CD8-positive, alpha-beta memory T cell (primary cell): ENCODE results near the gene DOHH. TPM values are rescaled to one million over a fixed set of nuclear protein-coding genes. Genes with fewer than 3 reads are reported as not detected.

Experiments
- CTCF ChIA-PET: fragments of 350-600 bp; sonication (Branson Sonifier 250); formaldehyde crosslinking; loops from one replicate; lab custom pipeline; 2021; ENCODE audit warnings: antibody characterized with exemption; lab: Charles Lee
- POLR2A ChIA-PET: fragments of 350-600 bp; sonication (Branson Sonifier 250); formaldehyde crosslinking; loops from one replicate; lab custom pipeline; 2021; ENCODE audit warnings: antibody characterized with exemption; lab: Charles Lee
- DNase-seq, 5 donors: peaks; one replicate each; pipeline versions ENCODE4 v3.0.0 to v3.0.0-alpha.2; 2020 to 2022; ENCODE audit warnings: mixed read lengths in 1 of 5
- H3K27ac ChIP-seq: one replicate; pipeline ENCODE4 v1.7.0; 2013; ENCODE audit warnings: low read depth, mild to moderate bottlenecking, low read length, moderate library complexity
- H3K27me3 ChIP-seq: 2 replicates; pipeline ENCODE4 v1.7.0; 2013; ENCODE audit warnings: low read length, mild to moderate bottlenecking; ENCODE audit not compliant: insufficient read depth, poor library complexity, severe bottlenecking
- H3K36me3 ChIP-seq: 2 replicates; pipeline ENCODE4 v1.7.0; 2013; ENCODE audit warnings: mild to moderate bottlenecking, low read length, moderate library complexity; ENCODE audit not compliant: insufficient read depth
- H3K4me1 ChIP-seq: 2 replicates; pipeline ENCODE4 v1.7.0; 2013; ENCODE audit warnings: mild to moderate bottlenecking, low read length, moderate library complexity; ENCODE audit not compliant: insufficient read depth
- H3K4me3 ChIP-seq: 2 replicates; pipeline ENCODE4 v1.7.0; 2013; ENCODE audit warnings: mild to moderate bottlenecking, low read length
- H3K9me3 ChIP-seq: 2 replicates; pipeline ENCODE4 v1.7.0; 2013; ENCODE audit warnings: mild to moderate bottlenecking, low read length
- H3K27ac Mint-ChIP-seq, 8 donors: one replicate each; pipeline ENCODE4 v1.8.0; 2020 to 2021; ENCODE audit warnings: mixed read lengths in 8 of 8, mild to moderate bottlenecking in 6 of 8, inconsistent platforms in 3 of 8, moderate library complexity in 3 of 8
- H3K27me3 Mint-ChIP-seq, 2 donors: one replicate each; pipeline ENCODE4 v1.8.0; 2020 to 2021; ENCODE audit warnings: mixed read lengths in 2 of 2, mild to moderate bottlenecking in 1 of 2, moderate library complexity in 1 of 2
- H3K36me3 Mint-ChIP-seq, 3 donors: one replicate each; pipeline ENCODE4 v1.8.0; 2020 to 2021; ENCODE audit warnings: mixed read lengths in 3 of 3, inconsistent platforms in 1 of 3, mild to moderate bottlenecking in 1 of 3
- H3K4me1 Mint-ChIP-seq, 3 donors: one replicate each; pipeline ENCODE4 v1.8.0; 2020 to 2021; ENCODE audit warnings: mixed read lengths in 3 of 3, inconsistent platforms in 1 of 3, mild to moderate bottlenecking in 1 of 3
- H3K4me3 Mint-ChIP-seq, 7 donors: one replicate each; pipeline ENCODE4 v1.8.0; 2020 to 2021; ENCODE audit warnings: mixed read lengths in 7 of 7, mild to moderate bottlenecking in 6 of 7, moderate library complexity in 4 of 7, inconsistent platforms in 2 of 7
- H3K9me3 Mint-ChIP-seq, 5 donors: one replicate each; pipeline ENCODE4 v1.8.0; 2020 to 2022; ENCODE audit warnings: mixed read lengths in 5 of 5, mild to moderate bottlenecking in 3 of 5, moderate library complexity in 2 of 5, inconsistent platforms in 1 of 5
- polyA plus RNA-seq: library from polyadenylated mRNA; unstranded; fragments of 300-500 nt; fragmentation: Illumina TruSeq; gene quantifications from one replicate; pipeline ENCODE4 v1.2.3, GENCODE V29; 2021
- total RNA-seq, 2 experiments: library from RNA; stranded (reverse); gene quantifications; one replicate each; pipeline ENCODE4 v1.2.3, GENCODE V29; 2021

DOHH gene
- total and polyA plus RNA-seq, 3 experiments from 2014 or later: 14.0 to 21.4 (median 21.3) TPM

DNA sequence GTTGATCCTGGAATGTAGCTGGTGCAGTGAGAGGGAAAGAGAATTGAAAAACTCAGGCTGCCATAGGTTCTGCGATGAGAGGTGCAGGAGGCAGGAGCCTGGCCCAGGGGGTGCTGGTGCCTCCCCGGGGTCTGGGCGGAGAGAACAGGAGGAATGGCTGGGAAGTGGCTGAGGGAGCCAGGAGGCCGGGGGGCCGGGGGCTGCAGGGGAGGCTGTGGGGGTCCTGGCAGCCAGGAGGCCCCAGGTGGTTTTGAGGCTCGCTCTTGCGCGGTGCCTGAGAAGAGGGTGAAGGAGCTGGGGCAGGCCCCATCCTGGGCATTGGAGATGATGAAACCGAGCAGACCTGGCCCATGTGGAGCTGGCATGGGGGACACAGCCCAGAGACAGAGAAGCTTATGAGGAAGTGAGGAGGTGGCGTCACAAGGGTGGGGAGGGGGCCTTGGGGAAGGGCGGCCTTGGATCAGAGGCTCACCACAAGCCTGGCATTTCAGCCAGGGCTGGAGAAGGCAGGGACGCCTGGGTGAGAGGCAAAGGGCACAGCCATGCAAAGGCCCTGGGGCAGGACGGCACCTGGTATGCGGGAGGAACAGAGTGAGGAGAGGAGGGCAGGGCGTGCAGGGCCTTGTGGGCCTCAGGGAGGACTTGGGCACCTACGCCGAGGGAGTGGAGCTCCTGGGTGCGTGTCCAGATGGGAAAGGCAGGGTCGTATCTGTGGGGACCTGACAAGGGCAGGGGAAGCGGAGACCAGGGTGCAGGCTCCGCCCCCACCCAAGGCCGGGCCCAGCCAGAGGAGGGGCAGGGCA is 37.2 kb upstream of the DOHH start:
- H3K9me3 ChIP-seq: no peaks in the 10 kb centered on the region
- H3K27ac ChIP-seq: no peak overlapping the region
- Mint-ChIP-seq H3K36me3 (peaks cover 0 to 46% (median 3%) of the 10 kb centered on the region in 3 donors), H3K27ac (peak overlapping the region in 1 of 8 donors; percentile 85), H3K4me1 (peaks cover 0 to 1% (median 0%) of the 10 kb centered on the region in 3 donors), H3K4me3 (no peak overlapping the region), H3K9me3 (no peaks in the 10 kb centered on the region), H3K27me3 (no peaks in the 10 kb centered on the region)
- no peaks in the 10 kb centered on the region for H3K27me3 ChIP-seq
- ChIA-PET CTCF (interaction anchor here (0.5 kb wide), 1 partner anchor 20 kb away, joined by 3 read pairs; no protein-coding TSS in a partner anchor), POLR2A (no interaction called here)
- H3K36me3 ChIP-seq: no peaks in the 10 kb centered on the region
- no peak for DNase-seq
- no peak overlapping the region for H3K4me3 ChIP-seq
- H3K4me1 ChIP-seq: no peaks in the 10 kb centered on the region

DNA sequence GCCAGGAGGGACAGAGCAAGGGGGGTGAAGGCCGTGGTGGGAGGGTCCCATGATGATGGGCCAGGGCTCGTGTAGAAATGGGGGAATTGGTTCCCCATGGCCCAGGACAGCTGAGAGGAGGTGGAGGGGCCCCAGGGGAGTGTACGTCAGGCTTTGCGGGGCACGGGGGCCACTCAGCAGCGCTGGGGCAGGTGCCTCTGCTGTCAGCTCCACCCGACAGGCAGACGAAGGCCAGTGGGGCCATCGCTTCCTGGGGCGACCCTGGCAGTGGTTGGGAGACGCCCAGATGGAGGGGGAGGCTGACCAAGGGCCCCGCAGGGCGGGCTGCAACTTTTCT is 36.6 kb upstream of the DOHH start:
- peaks cover 0 to 50% (median 3%) of the 10 kb centered on the region in 3 donors for H3K36me3 Mint-ChIP-seq
- DNase-seq: no peak
- Histone ChIP-seq H3K4me3 (no peak overlapping the region), H3K27me3 (no peaks in the 10 kb centered on the region), H3K9me3 (no peaks in the 10 kb centered on the region), H3K27ac (no peak overlapping the region), H3K36me3 (no peaks in the 10 kb centered on the region), H3K4me1 (no peaks in the 10 kb centered on the region)
- no peaks in the 10 kb centered on the region for H3K9me3 Mint-ChIP-seq
- ChIA-PET POLR2A (no interaction called here), CTCF (interaction anchor here (0.5 kb wide), 1 partner anchor 20 kb away, joined by 3 read pairs; no protein-coding TSS in a partner anchor)
- H3K27ac Mint-ChIP-seq: peak overlapping the region in 1 of 8 donors; percentile 85
- H3K27me3 Mint-ChIP-seq: no peaks in the 10 kb centered on the region
- H3K4me3 Mint-ChIP-seq: no peak overlapping the region
- peaks cover 0 to 1% (median 0%) of the 10 kb centered on the region in 3 donors for H3K4me1 Mint-ChIP-seq

DNA sequence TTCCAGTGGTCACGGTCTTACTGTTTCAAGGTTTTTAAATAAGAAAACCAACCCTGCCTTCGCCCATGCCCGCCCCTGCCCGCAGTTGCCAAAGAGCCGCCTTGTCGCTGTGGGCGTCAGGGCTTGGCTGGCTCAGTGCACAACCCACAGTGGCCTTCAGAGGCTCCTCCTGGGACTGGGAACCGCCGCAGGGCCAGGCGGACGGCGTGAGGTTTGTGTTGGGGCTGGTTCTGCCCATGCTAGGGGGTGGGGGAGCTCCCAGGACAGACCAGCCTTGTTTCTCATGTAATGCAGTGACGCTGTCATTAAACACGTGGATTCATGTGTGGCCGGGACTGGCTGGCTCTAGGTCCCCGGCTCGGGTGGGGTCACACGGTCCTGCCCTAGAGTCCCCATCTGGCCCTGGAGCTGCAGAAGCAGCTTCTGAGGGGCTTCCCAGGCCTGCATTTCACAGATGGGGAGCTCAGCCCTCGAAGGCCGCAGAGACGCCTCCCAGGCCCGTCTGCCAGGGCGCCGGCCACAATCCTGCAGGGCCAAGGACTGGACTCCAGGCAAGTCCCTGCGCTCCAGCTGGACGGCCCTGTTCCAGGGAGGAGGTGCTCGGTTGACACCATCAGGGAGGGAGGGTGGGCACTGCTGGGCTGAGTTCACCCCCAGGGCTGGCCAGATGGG is 36.1 kb upstream of the DOHH start:
- Mint-ChIP-seq H3K27me3 (no peaks in the 10 kb centered on the region), H3K36me3 (peaks cover 0 to 50% (median 3%) of the 10 kb centered on the region in 3 donors), H3K4me3 (no peak overlapping the region), H3K27ac (no peak overlapping the region), H3K9me3 (no peaks in the 10 kb centered on the region), H3K4me1 (peaks cover 0 to 1% (median 0%) of the 10 kb centered on the region in 3 donors)
- no peak for DNase-seq
- H3K27me3 ChIP-seq: no peaks in the 10 kb centered on the region
- no peak overlapping the region for H3K27ac ChIP-seq
- H3K4me1 ChIP-seq: no peaks in the 10 kb centered on the region
- H3K9me3 ChIP-seq: no peaks in the 10 kb centered on the region
- ChIA-PET CTCF (no interaction called here), POLR2A (no interaction called here)
- H3K4me3 ChIP-seq: no peak overlapping the region
- H3K36me3 ChIP-seq: no peaks in the 10 kb centered on the region

DNA sequence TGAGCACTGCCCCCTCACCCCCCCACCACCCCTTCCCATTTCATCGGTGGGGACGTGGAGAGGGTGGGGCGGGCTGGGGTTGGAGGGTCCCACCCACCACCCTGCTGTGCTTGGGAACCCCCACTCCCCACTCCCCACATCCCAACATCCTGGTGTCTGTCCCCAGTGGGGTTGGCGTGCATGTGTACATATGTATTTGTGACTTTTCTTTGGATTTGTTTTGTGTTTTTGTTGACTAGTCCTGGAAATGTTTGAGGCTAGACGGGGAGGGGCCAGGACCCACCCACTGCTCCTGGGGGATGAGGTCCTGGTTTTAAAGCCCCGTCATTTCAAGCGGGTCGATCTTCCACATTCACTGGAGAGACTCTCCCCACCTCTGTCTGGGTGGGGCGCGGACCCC is 35.5 kb upstream of the DOHH start:
- no peak overlapping the region for H3K27ac Mint-ChIP-seq
- no peaks in the 10 kb centered on the region for H3K27me3 Mint-ChIP-seq
- Histone ChIP-seq H3K27ac (no peak overlapping the region), H3K27me3 (no peaks in the 10 kb centered on the region), H3K36me3 (no peaks in the 10 kb centered on the region), H3K4me3 (no peak overlapping the region), H3K4me1 (no peaks in the 10 kb centered on the region), H3K9me3 (no peaks in the 10 kb centered on the region)
- peaks cover 0 to 1% (median 0%) of the 10 kb centered on the region in 3 donors for H3K4me1 Mint-ChIP-seq
- peak overlapping the region in 1 of 7 donors; percentile 23 for H3K4me3 Mint-ChIP-seq
- DNase-seq: no peak
- ChIA-PET POLR2A (no interaction called here), CTCF (no interaction called here)
- H3K36me3 Mint-ChIP-seq: peaks cover 0 to 50% (median 3%) of the 10 kb centered on the region in 3 donors
- H3K9me3 Mint-ChIP-seq: no peaks in the 10 kb centered on the region

DNA sequence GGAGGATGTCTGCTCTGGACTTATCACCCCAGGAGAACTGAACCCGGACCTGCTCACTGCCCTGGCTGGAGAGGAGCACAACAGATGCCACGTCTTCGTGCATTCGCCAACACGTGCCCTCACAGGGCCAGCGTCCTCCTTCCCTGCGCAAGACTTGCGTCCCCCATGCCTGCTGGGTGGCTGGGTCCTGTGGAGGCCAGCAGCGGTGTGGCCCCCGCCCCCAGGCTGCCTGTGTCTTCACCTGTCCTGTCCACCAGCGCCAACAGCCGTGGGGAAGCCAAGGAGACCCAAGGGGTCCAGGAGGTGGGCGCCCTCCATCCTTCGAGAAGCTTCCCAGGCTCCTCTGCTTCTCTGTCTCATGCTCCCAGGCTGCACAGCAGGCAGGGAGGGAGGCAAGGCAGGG is 35.1 kb upstream of the DOHH start:
- no peak for DNase-seq
- Mint-ChIP-seq H3K4me3 (no peak overlapping the region), H3K4me1 (peaks cover 0 to 1% (median 0%) of the 10 kb centered on the region in 3 donors), H3K9me3 (no peaks in the 10 kb centered on the region), H3K36me3 (peaks cover 0 to 50% (median 3%) of the 10 kb centered on the region in 3 donors), H3K27me3 (no peaks in the 10 kb centered on the region), H3K27ac (no peak overlapping the region)
- ChIA-PET POLR2A (no interaction called here), CTCF (no interaction called here)
- H3K27me3 ChIP-seq: no peaks in the 10 kb centered on the region
- H3K4me3 ChIP-seq: no peak overlapping the region
- no peaks in the 10 kb centered on the region for H3K4me1 ChIP-seq
- H3K27ac ChIP-seq: no peak overlapping the region
- no peaks in the 10 kb centered on the region for H3K9me3 ChIP-seq
- H3K36me3 ChIP-seq: no peaks in the 10 kb centered on the region

DNA sequence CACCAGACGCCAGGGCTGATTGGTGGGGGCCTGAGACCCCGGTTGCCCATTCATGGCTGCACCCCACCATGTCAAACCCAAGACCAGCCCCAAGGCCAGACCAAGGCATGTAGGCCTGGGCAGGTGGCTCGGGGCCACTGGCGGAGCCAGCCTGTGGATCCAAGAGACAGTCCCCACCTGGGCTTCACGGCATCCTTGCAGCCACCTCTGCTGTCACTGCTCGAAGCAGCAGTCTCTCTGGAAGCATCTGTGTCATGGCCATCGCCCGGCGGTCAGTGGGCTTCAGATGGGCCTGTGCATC is 34.7 kb upstream of the DOHH start:
- DNase-seq: no peak
- ChIA-PET POLR2A (no interaction called here), CTCF (no interaction called here)
- Histone ChIP-seq H3K9me3 (no peaks in the 10 kb centered on the region), H3K27ac (no peak overlapping the region), H3K4me1 (no peaks in the 10 kb centered on the region), H3K27me3 (no peaks in the 10 kb centered on the region), H3K36me3 (no peaks in the 10 kb centered on the region), H3K4me3 (no peak overlapping the region)
- Mint-ChIP-seq H3K27ac (no peak overlapping the region), H3K36me3 (peaks cover 0 to 50% (median 3%) of the 10 kb centered on the region in 3 donors), H3K4me1 (peaks cover 0 to 1% (median 0%) of the 10 kb centered on the region in 3 donors), H3K9me3 (no peaks in the 10 kb centered on the region), H3K4me3 (no peak overlapping the region), H3K27me3 (no peaks in the 10 kb centered on the region)

DNA sequence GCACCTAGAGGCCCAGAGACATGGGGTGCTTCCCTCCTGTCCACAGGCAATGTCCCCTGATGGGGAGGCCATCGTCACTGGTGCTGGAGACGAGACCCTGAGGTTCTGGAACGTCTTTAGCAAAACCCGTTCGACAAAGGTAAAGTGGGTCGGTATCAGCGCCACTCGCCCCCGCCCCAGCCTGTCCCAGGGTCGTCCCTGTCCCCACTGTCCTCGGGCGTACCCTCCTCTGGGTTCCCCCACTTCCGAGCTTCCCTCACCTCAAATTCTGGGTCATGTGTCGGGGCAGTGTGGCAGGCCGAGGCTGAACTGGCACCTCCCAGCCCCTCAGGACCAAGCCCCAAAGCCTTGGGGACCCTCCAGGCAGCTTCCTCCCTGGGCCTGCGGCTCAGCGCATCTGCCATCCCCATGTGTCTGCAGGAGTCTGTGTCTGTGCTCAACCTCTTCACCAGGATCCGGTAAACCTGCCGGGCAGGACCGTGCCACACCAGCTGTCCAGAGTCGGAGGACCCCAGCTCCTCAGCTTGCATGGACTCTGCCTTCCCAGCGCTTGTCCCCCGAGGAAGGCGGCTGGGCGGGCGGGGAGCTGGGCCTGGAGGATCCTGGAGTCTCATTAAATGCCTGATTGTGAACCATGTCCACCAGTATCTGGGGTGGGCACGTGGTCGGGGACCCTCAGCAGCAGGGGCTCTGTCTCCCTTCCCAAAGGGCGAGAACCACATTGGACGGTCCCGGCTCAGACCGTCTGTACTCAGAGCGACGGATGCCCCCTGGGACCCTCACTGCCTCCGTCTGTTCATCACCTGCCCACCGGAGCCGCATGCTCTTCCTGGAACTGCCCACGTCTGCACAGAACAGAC is 34.1 kb upstream of the DOHH start:
- Histone ChIP-seq H3K4me3 (no peak overlapping the region), H3K4me1 (no peaks in the 10 kb centered on the region)
- H3K4me3 Mint-ChIP-seq: no peak overlapping the region

More for the DNA sequence above, 34.1 kb upstream of the DOHH start:
- peak overlapping the region in 1 of 8 donors; percentile 85 for H3K27ac Mint-ChIP-seq
- CTCF ChIA-PET: interaction anchor here (1.4 kb wide), 1 partner anchor 11 kb away, joined by 4 read pairs; no protein-coding TSS in a partner anchor
- Histone ChIP-seq H3K27ac (no peak overlapping the region), H3K27me3 (no peaks in the 10 kb centered on the region), H3K9me3 (no peaks in the 10 kb centered on the region), H3K36me3 (no peaks in the 10 kb centered on the region)
- peaks cover 0 to 1% (median 0%) of the 10 kb centered on the region in 3 donors for H3K4me1 Mint-ChIP-seq
- H3K36me3 Mint-ChIP-seq: peaks cover 0 to 48% (median 1%) of the 10 kb centered on the region in 3 donors
- no peak for DNase-seq
- no peaks in the 10 kb centered on the region for H3K9me3 Mint-ChIP-seq
- H3K27me3 Mint-ChIP-seq: no peaks in the 10 kb centered on the region
- POLR2A ChIA-PET: no interaction called here
